Cardiac muscle cell (in vitro differentiated cells and primary cell): ENCODE measurements around the gene NPAT. TPM values are rescaled to one million over a fixed set of nuclear protein-coding genes. Genes with fewer than 3 reads are reported as not detected.

Experiments used
- DNase-seq, 2 donors: peaks; one replicate each; pipeline versions ENCODE4 v3.0.0 to v3.0.0-alpha.2; 2010 to 2017; ENCODE audit warnings: low read depth in 1 of 2, low spot score in 1 of 2
- H3K27ac ChIP-seq: fragments of 200-600 bp; sonication (generic); 2 replicates; pipeline ENCODE4 v1.5.1; 2016
- H3K27me3 ChIP-seq: fragments of 200-600 bp; sonication (generic); 2 replicates; pipeline ENCODE4 v1.6.0; 2016; ENCODE audit warnings: control low read depth
- H3K36me3 ChIP-seq: fragments of 200-600 bp; sonication (generic); 2 replicates; pipeline ENCODE4 v1.5.1; 2016; ENCODE audit warnings: control low read depth
- H3K4me1 ChIP-seq: fragments of 200-600 bp; sonication (generic); 2 replicates; pipeline ENCODE4 v1.8.1; 2017; ENCODE audit warnings: low read depth, mild to moderate bottlenecking, mixed run types
- H3K4me3 ChIP-seq: fragments of 200-600 bp; sonication (generic); 2 replicates; pipeline ENCODE4 v1.5.1; 2016; ENCODE audit warnings: mild to moderate bottlenecking
- H3K9me3 ChIP-seq: fragments of 200-600 bp; sonication (generic); 2 replicates; pipeline ENCODE4 v1.5.1; 2017; ENCODE audit warnings: low read depth, mild to moderate bottlenecking, control low read depth
- polyA plus RNA-seq: library from polyadenylated mRNA; unstranded; fragments of >200 nt; fragmentation: Nextera tagmentation; extraction: Ambion mirVana; gene quantifications from 2 replicates; pipeline ENCODE4 v1.2.1, GENCODE V29; 2016
- total RNA-seq: library from RNA; depleted of rRNA; stranded (reverse); fragments of >200 nt; gene quantifications from 2 replicates; pipeline ENCODE4 v1.2.3, GENCODE V29; 2016
- TF ChIP-seq, protein P1 (sequence below): IDR thresholded peaks from 2 replicates; pipeline ENCODE4 v1.5.1; 2012; ENCODE audit warnings: low read depth, mild to moderate bottlenecking, low read length

The NPAT gene
- total and polyA plus RNA-seq, 2 experiments from 2014 or later = 9.7 to 9.9 TPM

DNA sequence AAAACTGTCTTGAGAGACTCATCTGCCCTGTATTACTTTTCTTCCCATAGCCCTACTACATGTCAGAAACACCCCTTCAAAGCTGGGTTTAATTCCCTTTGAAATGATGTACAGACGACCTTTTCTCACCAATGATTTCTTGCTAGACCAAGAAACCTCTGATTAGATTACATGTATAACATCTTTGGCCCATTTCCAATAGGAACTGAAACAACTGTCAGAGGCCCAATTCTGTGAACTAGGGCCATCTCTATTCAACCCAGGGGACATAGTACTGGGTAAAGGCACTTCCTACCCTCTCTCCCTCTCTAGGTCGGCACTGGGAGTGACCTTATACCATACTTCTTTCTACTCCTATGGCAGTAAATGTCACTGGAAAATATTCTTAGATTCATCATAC lies 19.4 kb downstream of the NPAT start:
- no peak for DNase-seq
- TF ChIP-seq, protein P1, sequence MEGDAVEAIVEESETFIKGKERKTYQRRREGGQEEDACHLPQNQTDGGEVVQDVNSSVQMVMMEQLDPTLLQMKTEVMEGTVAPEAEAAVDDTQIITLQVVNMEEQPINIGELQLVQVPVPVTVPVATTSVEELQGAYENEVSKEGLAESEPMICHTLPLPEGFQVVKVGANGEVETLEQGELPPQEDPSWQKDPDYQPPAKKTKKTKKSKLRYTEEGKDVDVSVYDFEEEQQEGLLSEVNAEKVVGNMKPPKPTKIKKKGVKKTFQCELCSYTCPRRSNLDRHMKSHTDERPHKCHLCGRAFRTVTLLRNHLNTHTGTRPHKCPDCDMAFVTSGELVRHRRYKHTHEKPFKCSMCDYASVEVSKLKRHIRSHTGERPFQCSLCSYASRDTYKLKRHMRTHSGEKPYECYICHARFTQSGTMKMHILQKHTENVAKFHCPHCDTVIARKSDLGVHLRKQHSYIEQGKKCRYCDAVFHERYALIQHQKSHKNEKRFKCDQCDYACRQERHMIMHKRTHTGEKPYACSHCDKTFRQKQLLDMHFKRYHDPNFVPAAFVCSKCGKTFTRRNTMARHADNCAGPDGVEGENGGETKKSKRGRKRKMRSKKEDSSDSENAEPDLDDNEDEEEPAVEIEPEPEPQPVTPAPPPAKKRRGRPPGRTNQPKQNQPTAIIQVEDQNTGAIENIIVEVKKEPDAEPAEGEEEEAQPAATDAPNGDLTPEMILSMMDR = no peak
- Histone ChIP-seq H3K27ac (no peak overlapping the region), H3K36me3 (no peaks in the 10 kb centered on the region), H3K4me1 (no peaks in the 10 kb centered on the region), H3K4me3 (no peak overlapping the region), H3K9me3 (no peaks in the 10 kb centered on the region), H3K27me3 (no peaks in the 10 kb centered on the region)

DNA sequence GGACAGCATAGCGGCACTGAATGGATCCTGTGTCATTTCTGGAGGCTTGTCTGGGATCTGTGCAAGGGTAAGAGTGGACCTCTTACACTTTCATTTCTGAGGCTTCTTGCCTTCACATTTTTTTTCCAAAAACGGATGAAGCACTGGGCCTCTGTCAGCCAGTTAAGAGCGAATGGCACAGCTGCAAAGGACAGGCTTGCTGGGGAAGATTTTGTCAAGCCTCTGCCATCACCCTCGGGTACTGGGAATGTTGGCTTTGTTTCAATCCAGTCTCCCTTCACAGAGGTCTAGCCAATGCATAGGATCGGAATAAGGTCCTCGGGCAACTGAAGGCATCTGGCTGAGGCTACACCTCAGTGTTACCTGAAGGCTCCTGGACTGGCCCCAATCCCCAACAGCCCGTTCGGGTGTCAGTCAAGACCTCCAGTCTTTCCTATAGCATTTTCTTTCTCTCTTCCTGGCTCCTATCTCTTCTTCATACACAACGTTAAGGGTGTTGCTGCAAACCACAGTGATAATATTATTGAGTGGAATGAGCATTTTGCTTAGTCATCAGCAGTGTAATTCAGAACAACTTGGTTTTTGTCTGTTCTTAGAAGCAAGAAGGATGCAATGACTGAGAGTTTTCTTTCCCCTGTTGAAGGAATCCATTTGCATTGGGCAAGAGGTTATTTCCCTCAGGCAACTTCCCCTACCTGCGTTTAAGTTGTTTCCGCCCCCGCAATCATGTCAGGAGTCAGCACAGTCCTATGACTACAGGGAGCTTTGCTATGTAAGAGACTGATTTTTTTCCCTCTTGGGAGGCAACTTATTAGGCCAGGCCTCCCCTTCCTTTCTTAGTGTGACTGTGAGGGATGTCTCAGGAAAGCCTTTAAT lies 22.8 kb downstream of the NPAT start:
- no peaks in the 10 kb centered on the region for H3K36me3 ChIP-seq
- H3K27me3 ChIP-seq = no peaks in the 10 kb centered on the region
- H3K4me3 ChIP-seq = no peak overlapping the region
- TF ChIP-seq, protein P1 = no peak
- H3K4me1 ChIP-seq = no peaks in the 10 kb centered on the region
- no peaks in the 10 kb centered on the region for H3K9me3 ChIP-seq
- no peak overlapping the region for H3K27ac ChIP-seq
- DNase-seq = peak in 1 of 2 donors; percentile 82

DNA sequence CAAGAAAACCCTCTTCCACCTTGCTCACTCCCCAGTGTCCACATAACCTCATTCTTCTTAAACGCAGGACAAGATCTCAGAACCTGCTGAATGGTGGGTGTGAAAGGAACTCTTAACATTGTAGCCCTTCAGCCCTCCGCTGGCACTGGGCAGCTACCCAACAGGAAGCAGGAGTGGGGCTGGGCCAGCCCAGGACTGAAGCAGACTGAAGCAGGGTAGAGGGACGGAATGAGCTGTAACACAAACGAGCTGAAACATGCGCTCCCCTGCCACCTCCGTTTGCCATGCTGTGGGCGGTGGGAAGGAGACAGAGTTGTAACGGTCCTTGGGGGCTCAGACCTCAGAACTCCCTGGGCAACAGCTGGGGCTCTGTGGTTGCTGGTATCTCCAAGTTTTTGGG lies 23.6 kb downstream of the NPAT start:
- Histone ChIP-seq H3K27ac (no peak overlapping the region), H3K36me3 (peaks cover 3% of the 10 kb centered on the region), H3K4me3 (no peak overlapping the region), H3K4me1 (no peaks in the 10 kb centered on the region), H3K9me3 (no peaks in the 10 kb centered on the region), H3K27me3 (no peaks in the 10 kb centered on the region)
- TF ChIP-seq, protein P1 = no peak
- peak in 1 of 2 donors; percentile 7 for DNase-seq

DNA sequence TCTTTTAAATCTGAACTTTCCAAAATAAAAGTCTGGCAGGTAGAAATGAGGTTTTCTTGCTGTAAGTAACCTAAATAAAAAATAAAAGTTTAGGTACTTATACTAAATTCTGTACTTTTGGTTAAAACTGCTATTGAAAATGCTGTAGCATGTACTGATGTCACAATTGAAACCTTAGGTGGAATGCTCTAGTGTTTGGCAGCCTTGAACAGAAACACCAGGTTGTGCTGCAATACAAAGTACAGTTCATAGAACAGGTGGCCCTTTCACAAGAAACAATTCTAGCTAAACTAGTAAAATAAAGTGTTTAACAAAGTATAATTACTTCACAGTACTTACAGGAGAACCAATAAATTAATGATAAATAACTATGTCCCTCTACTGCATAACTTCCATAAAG lies 25.1 kb downstream of the NPAT start:
- no peaks in the 10 kb centered on the region for H3K9me3 ChIP-seq
- TF ChIP-seq, protein P1 = no peak
- no peak overlapping the region for H3K27ac ChIP-seq
- peaks cover 14% of the 10 kb centered on the region for H3K36me3 ChIP-seq
- H3K27me3 ChIP-seq = no peaks in the 10 kb centered on the region
- DNase-seq = no peak
- H3K4me3 ChIP-seq = no peak overlapping the region
- H3K4me1 ChIP-seq = no peaks in the 10 kb centered on the region

DNA sequence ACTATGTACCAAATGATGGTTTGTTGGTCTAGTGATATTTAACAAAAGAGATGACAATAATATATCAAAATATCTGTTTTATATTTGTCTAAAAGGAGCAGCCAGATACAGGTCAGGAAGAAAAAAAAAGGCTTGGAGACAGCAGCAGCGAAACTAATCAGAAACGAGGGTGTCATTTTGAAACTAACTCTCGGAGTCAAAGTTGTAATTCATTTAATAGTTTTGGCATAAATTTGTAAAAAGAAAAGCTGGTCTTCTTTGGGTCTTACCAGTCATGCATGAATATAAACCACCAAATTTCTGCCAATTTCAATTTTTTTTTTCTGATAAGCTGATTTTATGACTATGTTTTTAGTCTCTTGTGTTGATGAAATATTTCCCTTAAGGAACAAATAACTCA lies 25.5 kb downstream of the NPAT start:
- no peaks in the 10 kb centered on the region for H3K9me3 ChIP-seq
- TF ChIP-seq, protein P1 = no peak
- H3K4me3 ChIP-seq = no peak overlapping the region
- no peaks in the 10 kb centered on the region for H3K4me1 ChIP-seq
- DNase-seq = no peak
- no peak overlapping the region for H3K27ac ChIP-seq
- H3K36me3 ChIP-seq = peaks cover 19% of the 10 kb centered on the region
- no peaks in the 10 kb centered on the region for H3K27me3 ChIP-seq
